OCI-LY3 (cell line): ENCODE results near the gene HPS6.

Source experiments
- H2AFZ ChIP-seq: fragments of 200-600, 300-600 bp; shearing (Covaris generic); 2 replicates; pipeline ENCODE4 v1.6.0; 2014; ENCODE audit warnings: antibody characterized with exemption, low read depth, low read length
- H3K27ac ChIP-seq: fragments of 200-600, 300-600 bp; sonication (generic); 2 replicates; pipeline ENCODE4 v1.5.1; 2014; ENCODE audit warnings: mild to moderate bottlenecking, low read length, moderate library complexity, mixed read lengths
- H3K27me3 ChIP-seq: fragments of 200-600, 300-600 bp; sonication (generic); 2 replicates; pipeline ENCODE4 v1.6.1; 2014; ENCODE audit warnings: low read depth, low read length, mixed read lengths
- H3K36me3 ChIP-seq: fragments of 200-600, 300-600 bp; sonication (generic); replicated peaks from 2 replicates; pipeline ENCODE3; 2014; ENCODE audit warnings: low read depth, low read length, mixed read lengths
- H3K4me1 ChIP-seq: fragments of 300-600, 200-600 bp; sonication (generic); 2 replicates; pipeline ENCODE4 v1.6.1; 2014; ENCODE audit warnings: low read length, mixed read lengths
- H3K4me2 ChIP-seq: fragments of 200-600, 300-600 bp; sonication (generic); 2 replicates; pipeline ENCODE4 v1.6.1; 2014; ENCODE audit warnings: low read length, mixed read lengths
- H3K4me3 ChIP-seq: fragments of 300-600, 200-600 bp; sonication (generic); 2 replicates; pipeline ENCODE4 v1.5.1; 2014; ENCODE audit warnings: antibody characterized with exemption, mild to moderate bottlenecking, low read length, moderate library complexity
- H3K79me2 ChIP-seq: fragments of 300-600, 200-600 bp; shearing (Covaris generic); 2 replicates; pipeline ENCODE4 v1.6.1; 2014; ENCODE audit warnings: mild to moderate bottlenecking, low read length, mixed read lengths
- H3K9ac ChIP-seq: fragments of 300-600, 200-600 bp; shearing (Covaris generic); 2 replicates; pipeline ENCODE4 v1.6.0; 2014; ENCODE audit warnings: mild to moderate bottlenecking, low read length, moderate library complexity
- H3K9me3 ChIP-seq: fragments of 200-600, 300-600 bp; shearing (Covaris generic); 2 replicates; pipeline ENCODE4 v1.6.1; 2014; ENCODE audit warnings: low read length, mixed read lengths; ENCODE audit not compliant: insufficient read depth
- H4K20me1 ChIP-seq: fragments of 200-600, 300-600 bp; sonication (generic); 2 replicates; pipeline ENCODE4 v1.6.1; 2016; ENCODE audit warnings: low read length, mixed read lengths; ENCODE audit not compliant: insufficient read depth
- CTCF ChIP-seq: fragments of 200-600, 300-600 bp; sonication (generic); IDR thresholded peaks from 2 replicates; pipeline ENCODE4 v1.5.1; 2014; ENCODE audit warnings: antibody characterized with exemption, low read length, low read depth
- EZH2phosphoT487 ChIP-seq: fragments of 200-600 bp; shearing (Covaris generic); IDR thresholded peaks from 2 replicates; pipeline ENCODE4 v1.6.1; 2018; ENCODE audit warnings: antibody characterized with exemption, mixed run types, low read depth

Gene HPS6

DNA sequence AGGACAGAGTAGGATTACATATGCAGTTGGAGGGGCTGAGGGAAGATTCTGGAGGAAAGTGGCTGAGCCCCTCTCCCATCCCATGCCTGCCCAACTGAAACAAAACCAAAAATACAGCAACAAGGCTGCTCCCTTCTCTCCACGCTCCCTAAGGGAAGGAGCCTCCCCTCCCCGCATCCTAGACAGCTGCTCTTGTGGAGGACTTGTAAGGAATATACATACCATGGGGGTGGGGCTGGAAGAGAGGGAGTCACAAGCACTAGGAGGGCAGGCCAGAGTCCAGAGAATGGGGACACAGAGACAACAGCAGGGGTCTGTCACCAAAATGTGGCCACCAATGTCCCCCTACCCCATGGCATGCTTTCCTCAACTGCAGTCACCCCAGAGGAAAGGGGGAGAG, 41.8 kb downstream of the HPS6 start:
- H3K4me2 ChIP-seq: no peak overlapping the region
- H3K36me3 ChIP-seq: peaks cover 21% of the 10 kb centered on the region
- no peak overlapping the region for H3K9ac ChIP-seq

DNA sequence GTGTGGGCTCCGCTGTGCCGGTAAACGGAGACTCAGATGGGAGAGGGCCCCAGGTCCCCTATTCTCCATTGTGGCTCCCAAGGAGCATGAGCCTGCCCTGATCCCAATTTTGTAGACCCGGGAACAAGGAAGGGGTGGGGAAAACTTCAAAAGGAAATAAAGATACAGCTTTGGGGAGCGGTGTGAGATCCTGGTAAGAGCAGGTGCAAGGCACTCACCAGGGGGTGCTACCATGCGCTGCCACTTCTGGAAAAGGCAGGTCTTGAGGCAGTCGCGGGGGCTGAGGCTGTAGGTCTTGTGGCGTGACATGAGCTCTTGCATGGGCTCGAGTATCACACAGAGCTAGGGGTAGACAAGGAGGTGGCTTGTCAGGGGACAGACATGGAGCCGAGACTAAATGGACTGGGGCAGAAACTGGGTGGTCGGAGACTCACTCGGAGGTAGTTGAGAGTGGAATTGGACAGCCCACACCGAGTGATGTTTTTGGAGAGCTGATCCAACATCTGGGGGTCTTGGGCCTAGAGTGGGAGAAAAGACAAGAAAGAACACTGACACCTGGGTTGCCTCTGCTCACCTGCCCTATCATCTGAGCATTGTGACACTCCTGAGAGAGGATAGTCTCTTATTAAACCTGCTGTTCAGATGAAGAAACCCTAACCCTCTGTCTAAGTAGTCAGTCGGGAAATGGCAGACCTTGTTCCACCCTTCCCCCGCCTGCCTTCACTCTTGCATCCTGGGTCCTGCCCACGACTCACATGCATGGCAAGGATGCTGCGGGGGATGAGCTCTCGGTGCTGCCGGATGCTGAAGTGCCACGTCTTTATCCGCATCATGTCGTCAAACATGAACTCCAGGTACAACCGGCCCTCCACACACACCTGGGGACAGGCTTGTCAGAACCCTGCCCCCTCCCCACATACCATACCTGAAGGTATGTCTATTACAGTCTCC, 44.3 kb downstream of the HPS6 start:
- Histone ChIP-seq H3K4me2 (no peak overlapping the region), H2AFZ (no peak overlapping the region), H3K36me3 (peaks cover 21% of the 10 kb centered on the region), H3K9ac (no peak overlapping the region), H3K27me3 (no peaks in the 10 kb centered on the region), H4K20me1 (peaks cover 19% of the 10 kb centered on the region), H3K9me3 (no peaks in the 10 kb centered on the region), H3K4me3 (no peak overlapping the region), H3K79me2 (peaks cover 33% of the 10 kb centered on the region), H3K27ac (no peak overlapping the region), H3K4me1 (peaks cover 13% of the 10 kb centered on the region)
- no peak for TF ChIP-seq CTCF
- no peak for TF ChIP-seq EZH2phosphoT487

More for the DNA sequence above, 41.8 kb downstream of the HPS6 start:
- Histone ChIP-seq H3K79me2 (peaks cover 9% of the 10 kb centered on the region), H3K4me3 (no peak overlapping the region), H3K4me1 (no peaks in the 10 kb centered on the region), H3K27me3 (no peaks in the 10 kb centered on the region), H4K20me1 (no peaks in the 10 kb centered on the region), H3K9me3 (no peaks in the 10 kb centered on the region), H2AFZ (no peak overlapping the region), H3K27ac (no peak overlapping the region)
- TF ChIP-seq CTCF (no peak), EZH2phosphoT487 (no peak)

DNA sequence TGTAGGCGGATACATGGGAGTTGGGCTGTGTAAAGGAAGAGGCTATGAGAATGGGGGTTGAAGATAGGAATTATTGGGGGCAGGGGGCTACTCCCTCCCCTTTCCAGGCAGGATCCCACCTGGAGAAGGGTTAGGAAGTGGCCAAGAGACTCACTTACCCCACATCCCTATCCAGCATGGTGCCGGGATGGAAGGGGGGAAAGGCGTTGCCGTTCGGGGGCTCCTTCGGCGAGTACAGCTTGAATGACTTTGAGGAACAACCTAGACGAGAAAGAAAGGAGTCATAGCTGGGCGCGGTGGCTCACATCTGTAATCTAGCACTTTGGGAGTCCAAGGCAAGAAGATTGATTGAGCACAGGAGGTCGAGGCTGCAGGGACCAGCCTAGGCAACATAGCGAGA, 46.1 kb downstream of the HPS6 start:
- no peak overlapping the region for H3K4me2 ChIP-seq
- H3K36me3 ChIP-seq: peaks cover 21% of the 10 kb centered on the region
- H3K9ac ChIP-seq: no peak overlapping the region
- no peaks in the 10 kb centered on the region for H3K9me3 ChIP-seq
- peaks cover 19% of the 10 kb centered on the region for H4K20me1 ChIP-seq
- H3K4me1 ChIP-seq: peaks cover 26% of the 10 kb centered on the region
- H3K27me3 ChIP-seq: no peaks in the 10 kb centered on the region
- no peak for TF ChIP-seq EZH2phosphoT487
- TF ChIP-seq CTCF: no peak
- peaks cover 49% of the 10 kb centered on the region for H3K79me2 ChIP-seq
- H3K4me3 ChIP-seq: no peak overlapping the region
- H2AFZ ChIP-seq: no peak overlapping the region
- no peak overlapping the region for H3K27ac ChIP-seq

- no peak overlapping the region for H3K27ac ChIP-seq
- H3K27me3 ChIP-seq: no peaks in the 10 kb centered on the region
- H3K4me3 ChIP-seq: no peak overlapping the region
- H2AFZ ChIP-seq: no peak overlapping the region
- peaks cover 60% of the 10 kb centered on the region for H3K79me2 ChIP-seq
- H3K4me1 ChIP-seq: peaks cover 36% of the 10 kb centered on the region
- no peaks in the 10 kb centered on the region for H3K9me3 ChIP-seq
- peaks cover 19% of the 10 kb centered on the region for H4K20me1 ChIP-seq
- 0 out of 2 replicates have a peak, but pooled peaks have one; percentile 2 for TF ChIP-seq CTCF
- no peak for TF ChIP-seq EZH2phosphoT487
- H3K4me2 ChIP-seq: peak overlapping the region; percentile 90
- H3K36me3 ChIP-seq: peaks cover 21% of the 10 kb centered on the region
- no peak overlapping the region for H3K9ac ChIP-seq
Observed at GRCh38 chr10:102112210-102112817, 47.2 kb downstream of the HPS6 start.
